ENCODE data around the gene SMPX. TPM values are rescaled to one million over a fixed set of nuclear protein-coding genes. Genes with fewer than 3 reads are reported as not detected.

Gene SMPX
- polyA plus RNA-seq, 1 of the 3 experiments (the other 2 are of a cell fraction): not detected

- Histone ChIP-seq H3K36me3 (replicated peaks in 1 of 2; ENCODE audit: control insufficient read depth in 1 of 2, insufficient read depth in 2 of 2, low read length in 1 of 2) (no peaks in the 10 kb centered on the region), H3K9me2 (no peaks in the 10 kb centered on the region), H3K4me3 (ENCODE audit: low read depth in 2 of 2, low read length in 1 of 2) (no peak overlapping the region), H3K79me2 (ENCODE audit: insufficient read depth) (no peaks in the 10 kb centered on the region), H3K9me3 (no peaks in the 10 kb centered on the region), H4K20me1 (ENCODE audit: insufficient read depth) (no peaks in the 10 kb centered on the region), H3K4me2 (no peak overlapping the region), H3F3A (replicated peaks; ENCODE audit: insufficient read depth) (no peaks in the 10 kb centered on the region), H3K27me3 (ENCODE audit: insufficient read depth) (no peaks in the 10 kb centered on the region; the same call in 1 of the 2 replicates), H3K4me1 (ENCODE audit: control insufficient read depth in 1 of 2, insufficient read depth in 2 of 2, low read depth in 1 of 2, low read length in 1 of 2) (peaks cover 0 to 4% of the 10 kb centered on the region in 2 experiments; a peak in 1 of 4 replicates), H2AFZ (ENCODE audit: low read depth) (no peak overlapping the region), H3K9ac (no peak overlapping the region), H3K27ac (ENCODE audit: low read depth in 2 of 2, low read length in 1 of 2) (no peak overlapping the region; a peak in 1 of 4 replicates)
- ChIA-PET CTCF (interaction anchor here (0.5 to 1.4 kb wide), 5 partner anchors 10 to 1194 kb away, joined by 3 to 6 read pairs (median 3); no protein-coding TSS in a partner anchor), POLR2A (no interaction called here)
- DNase-seq: peak; percentile 53
- WGBS (ENCODE audit: low lambda C conversion rate): 9% methylated on average over 3 of the region's 4 CpGs
- TF ChIP-seq FOXM1 (IDR thresholded peaks at IDR 0.05; ENCODE audit: low read depth): no peak
- peak; percentile 54 for TF ChIP-seq GATA2 (CRISPR knock-in tag; IDR thresholded peaks at IDR 0.05)
- peak in 1 of 2 experiments; percentile 73; a peak in 2 of 4 replicates for TF ChIP-seq EP300 (IDR thresholded peaks at IDR 0.05; ENCODE audit: borderline replicate concordance in 1 of 2, low read depth in 1 of 2, low read length in 1 of 2)
- 0 out of 2 replicates have a peak, but pooled peaks have one; percentile 13 for TF ChIP-seq FOXJ3 (CRISPR knock-in tag; IDR thresholded peaks at IDR 0.05)
- peak; percentile 73 for TF ChIP-seq RCOR1 (IDR thresholded peaks at IDR 0.05; ENCODE audit: low read length)
These were observed 34.1 kb downstream of the SMPX start for GRCh38 chrX:21723814-21724213.

DNA sequence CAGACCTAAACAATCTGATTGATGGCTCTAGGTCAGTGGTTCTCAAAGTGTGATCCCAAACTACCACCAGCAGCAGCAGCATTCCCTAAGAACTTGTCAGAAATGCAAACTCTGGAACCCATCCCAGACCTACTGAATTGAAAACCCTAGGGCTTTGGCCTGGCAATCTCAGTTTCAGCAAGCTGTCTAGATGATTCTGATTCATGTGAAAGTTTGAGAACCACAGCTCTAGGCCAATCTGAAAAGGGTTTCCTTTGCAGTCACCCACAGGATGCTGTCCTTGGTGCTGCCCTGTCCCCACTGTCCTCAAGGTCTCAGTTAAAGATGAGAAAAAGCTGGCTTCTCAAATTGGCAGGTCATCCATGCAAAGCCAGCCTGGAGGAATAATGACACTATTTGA, 34.8 kb downstream of the SMPX start:
- Histone ChIP-seq H4K20me1 (ENCODE audit: insufficient read depth) (no peaks in the 10 kb centered on the region), H3K9ac (no peak overlapping the region), H3K4me2 (no peak overlapping the region), H3K4me1 (ENCODE audit: control insufficient read depth in 1 of 2, insufficient read depth in 2 of 2, low read depth in 1 of 2, low read length in 1 of 2) (peaks cover 0 to 4% of the 10 kb centered on the region in 2 experiments; a peak in 1 of 4 replicates), H3K36me3 (replicated peaks in 1 of 2; ENCODE audit: control insufficient read depth in 1 of 2, insufficient read depth in 2 of 2, low read length in 1 of 2) (no peaks in the 10 kb centered on the region), H3K9me3 (no peaks in the 10 kb centered on the region), H3K27ac (ENCODE audit: low read depth in 2 of 2, low read length in 1 of 2) (no peak overlapping the region), H3K9me2 (no peaks in the 10 kb centered on the region), H3F3A (replicated peaks; ENCODE audit: insufficient read depth) (no peaks in the 10 kb centered on the region), H3K79me2 (ENCODE audit: insufficient read depth) (no peaks in the 10 kb centered on the region), H2AFZ (ENCODE audit: low read depth) (no peak overlapping the region), H3K4me3 (ENCODE audit: low read depth in 2 of 2, low read length in 1 of 2) (no peak overlapping the region), H3K27me3 (ENCODE audit: insufficient read depth) (no peaks in the 10 kb centered on the region; the same call in 1 of the 2 replicates)
- no peak for DNase-seq
- ChIA-PET CTCF (interaction anchor here (0.6 to 1.5 kb wide), 4 partner anchors 23 to 1196 kb away, joined by 3 to 7 read pairs (median 4); no protein-coding TSS in a partner anchor), POLR2A (no interaction called here)
- TF ChIP-seq, protein P1, sequence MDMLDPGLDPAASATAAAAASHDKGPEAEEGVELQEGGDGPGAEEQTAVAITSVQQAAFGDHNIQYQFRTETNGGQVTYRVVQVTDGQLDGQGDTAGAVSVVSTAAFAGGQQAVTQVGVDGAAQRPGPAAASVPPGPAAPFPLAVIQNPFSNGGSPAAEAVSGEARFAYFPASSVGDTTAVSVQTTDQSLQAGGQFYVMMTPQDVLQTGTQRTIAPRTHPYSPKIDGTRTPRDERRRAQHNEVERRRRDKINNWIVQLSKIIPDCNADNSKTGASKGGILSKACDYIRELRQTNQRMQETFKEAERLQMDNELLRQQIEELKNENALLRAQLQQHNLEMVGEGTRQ (IDR thresholded peaks at IDR 0.05; ENCODE audit: borderline replicate concordance, low read depth, low read length): no peak
- TF ChIP-seq, protein P2, sequence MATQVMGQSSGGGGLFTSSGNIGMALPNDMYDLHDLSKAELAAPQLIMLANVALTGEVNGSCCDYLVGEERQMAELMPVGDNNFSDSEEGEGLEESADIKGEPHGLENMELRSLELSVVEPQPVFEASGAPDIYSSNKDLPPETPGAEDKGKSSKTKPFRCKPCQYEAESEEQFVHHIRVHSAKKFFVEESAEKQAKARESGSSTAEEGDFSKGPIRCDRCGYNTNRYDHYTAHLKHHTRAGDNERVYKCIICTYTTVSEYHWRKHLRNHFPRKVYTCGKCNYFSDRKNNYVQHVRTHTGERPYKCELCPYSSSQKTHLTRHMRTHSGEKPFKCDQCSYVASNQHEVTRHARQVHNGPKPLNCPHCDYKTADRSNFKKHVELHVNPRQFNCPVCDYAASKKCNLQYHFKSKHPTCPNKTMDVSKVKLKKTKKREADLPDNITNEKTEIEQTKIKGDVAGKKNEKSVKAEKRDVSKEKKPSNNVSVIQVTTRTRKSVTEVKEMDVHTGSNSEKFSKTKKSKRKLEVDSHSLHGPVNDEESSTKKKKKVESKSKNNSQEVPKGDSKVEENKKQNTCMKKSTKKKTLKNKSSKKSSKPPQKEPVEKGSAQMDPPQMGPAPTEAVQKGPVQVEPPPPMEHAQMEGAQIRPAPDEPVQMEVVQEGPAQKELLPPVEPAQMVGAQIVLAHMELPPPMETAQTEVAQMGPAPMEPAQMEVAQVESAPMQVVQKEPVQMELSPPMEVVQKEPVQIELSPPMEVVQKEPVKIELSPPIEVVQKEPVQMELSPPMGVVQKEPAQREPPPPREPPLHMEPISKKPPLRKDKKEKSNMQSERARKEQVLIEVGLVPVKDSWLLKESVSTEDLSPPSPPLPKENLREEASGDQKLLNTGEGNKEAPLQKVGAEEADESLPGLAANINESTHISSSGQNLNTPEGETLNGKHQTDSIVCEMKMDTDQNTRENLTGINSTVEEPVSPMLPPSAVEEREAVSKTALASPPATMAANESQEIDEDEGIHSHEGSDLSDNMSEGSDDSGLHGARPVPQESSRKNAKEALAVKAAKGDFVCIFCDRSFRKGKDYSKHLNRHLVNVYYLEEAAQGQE (IDR thresholded peaks at IDR 0.05; ENCODE audit: low read depth, low read length): peak; percentile 93
